ENCODE measurements around the gene RGS7. TPM values are rescaled to one million over a fixed set of nuclear protein-coding genes. Genes with fewer than 3 reads are reported as not detected.

RGS7 gene
- total and polyA plus RNA-seq, 2 donors from 2014 or later: 3.6 TPM; not detected in 1

GRCh38 chr1:241007668-241008067 is 349.3 kb downstream of the RGS7 start:
- DNase-seq: no peak
- TF ChIP-seq, protein P1, sequence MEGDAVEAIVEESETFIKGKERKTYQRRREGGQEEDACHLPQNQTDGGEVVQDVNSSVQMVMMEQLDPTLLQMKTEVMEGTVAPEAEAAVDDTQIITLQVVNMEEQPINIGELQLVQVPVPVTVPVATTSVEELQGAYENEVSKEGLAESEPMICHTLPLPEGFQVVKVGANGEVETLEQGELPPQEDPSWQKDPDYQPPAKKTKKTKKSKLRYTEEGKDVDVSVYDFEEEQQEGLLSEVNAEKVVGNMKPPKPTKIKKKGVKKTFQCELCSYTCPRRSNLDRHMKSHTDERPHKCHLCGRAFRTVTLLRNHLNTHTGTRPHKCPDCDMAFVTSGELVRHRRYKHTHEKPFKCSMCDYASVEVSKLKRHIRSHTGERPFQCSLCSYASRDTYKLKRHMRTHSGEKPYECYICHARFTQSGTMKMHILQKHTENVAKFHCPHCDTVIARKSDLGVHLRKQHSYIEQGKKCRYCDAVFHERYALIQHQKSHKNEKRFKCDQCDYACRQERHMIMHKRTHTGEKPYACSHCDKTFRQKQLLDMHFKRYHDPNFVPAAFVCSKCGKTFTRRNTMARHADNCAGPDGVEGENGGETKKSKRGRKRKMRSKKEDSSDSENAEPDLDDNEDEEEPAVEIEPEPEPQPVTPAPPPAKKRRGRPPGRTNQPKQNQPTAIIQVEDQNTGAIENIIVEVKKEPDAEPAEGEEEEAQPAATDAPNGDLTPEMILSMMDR (IDR thresholded peaks at IDR 0.05; ENCODE audit: borderline replicate concordance, extremely low read depth, insufficient read depth): no peak
- Histone ChIP-seq H3K36me3 (ENCODE audit: control insufficient read depth in 2 of 3, insufficient read depth in 3 of 3, low read length in 3 of 3) (no peaks in the 10 kb centered on the region), H3K4me1 (ENCODE audit: control insufficient read depth in 2 of 3, insufficient read depth in 2 of 3, low read depth in 1 of 3, low read length in 3 of 3) (no peaks in the 10 kb centered on the region), H3K9me3 (ENCODE audit: control insufficient read depth in 2 of 3, insufficient read depth in 1 of 3, low read length in 3 of 3) (no peaks in the 10 kb centered on the region), H3K27me3 (ENCODE audit: control insufficient read depth, insufficient read depth, low read length) (no peaks in the 10 kb centered on the region), H3K9ac (ENCODE audit: low read length in 3 of 3) (no peak overlapping the region), H3K27ac (ENCODE audit: low read depth in 2 of 2, low read length in 2 of 2) (no peak overlapping the region), H3K4me3 (ENCODE audit: low read length in 3 of 3) (no peak overlapping the region)
- intact Hi-C loops (cut with DNase I): no loop called here
- FAIRE-seq: no peak

- TF ChIP-seq, protein P1 (IDR thresholded peaks at IDR 0.05; ENCODE audit: borderline replicate concordance, extremely low read depth, insufficient read depth): no peak
- H3K9me3 ChIP-seq (ENCODE audit: control insufficient read depth in 2 of 3, insufficient read depth in 1 of 3, low read length in 3 of 3): no peaks in the 10 kb centered on the region
- DNase-seq (no peak), FAIRE-seq (no peak)
- H3K4me3 ChIP-seq (ENCODE audit: low read length in 3 of 3): no peak overlapping the region
- H3K27ac ChIP-seq (ENCODE audit: low read depth in 2 of 2, low read length in 2 of 2): no peak overlapping the region
- H3K9ac ChIP-seq (ENCODE audit: low read length in 3 of 3): no peak overlapping the region
- no peaks in the 10 kb centered on the region for H3K4me1 ChIP-seq (ENCODE audit: control insufficient read depth in 2 of 3, insufficient read depth in 2 of 3, low read depth in 1 of 3, low read length in 3 of 3)
- no peaks in the 10 kb centered on the region for H3K36me3 ChIP-seq (ENCODE audit: control insufficient read depth in 2 of 3, insufficient read depth in 3 of 3, low read length in 3 of 3)
- intact Hi-C loops (cut with DNase I): no loop called here
- H3K27me3 ChIP-seq (ENCODE audit: control insufficient read depth, insufficient read depth, low read length): no peaks in the 10 kb centered on the region
These were observed 357.2 kb downstream of the RGS7 start for GRCh38 chr1:240999826-241000225.

- H3K27ac ChIP-seq (ENCODE audit: low read depth in 2 of 2, low read length in 2 of 2): no peak overlapping the region
- no peaks in the 10 kb centered on the region for H3K4me1 ChIP-seq (ENCODE audit: control insufficient read depth in 2 of 3, insufficient read depth in 2 of 3, low read depth in 1 of 3, low read length in 3 of 3)
- no peaks in the 10 kb centered on the region for H3K9me3 ChIP-seq (ENCODE audit: control insufficient read depth in 2 of 3, insufficient read depth in 1 of 3, low read length in 3 of 3)
- H3K27me3 ChIP-seq (ENCODE audit: control insufficient read depth, insufficient read depth, low read length): no peaks in the 10 kb centered on the region
- no peaks in the 10 kb centered on the region for H3K36me3 ChIP-seq (ENCODE audit: control insufficient read depth in 2 of 3, insufficient read depth in 3 of 3, low read length in 3 of 3)
- TF ChIP-seq, protein P1 (IDR thresholded peaks at IDR 0.05; ENCODE audit: borderline replicate concordance, extremely low read depth, insufficient read depth): no peak
- intact Hi-C loops (cut with DNase I): no loop called here
- FAIRE-seq: no peak
- H3K4me3 ChIP-seq (ENCODE audit: low read length in 3 of 3): no peak overlapping the region
- no peak overlapping the region for H3K9ac ChIP-seq (ENCODE audit: low read length in 3 of 3)
- no peak for DNase-seq
These were observed 358.5 kb downstream of the RGS7 start for GRCh38 chr1:240998441-240999015.

DNA sequence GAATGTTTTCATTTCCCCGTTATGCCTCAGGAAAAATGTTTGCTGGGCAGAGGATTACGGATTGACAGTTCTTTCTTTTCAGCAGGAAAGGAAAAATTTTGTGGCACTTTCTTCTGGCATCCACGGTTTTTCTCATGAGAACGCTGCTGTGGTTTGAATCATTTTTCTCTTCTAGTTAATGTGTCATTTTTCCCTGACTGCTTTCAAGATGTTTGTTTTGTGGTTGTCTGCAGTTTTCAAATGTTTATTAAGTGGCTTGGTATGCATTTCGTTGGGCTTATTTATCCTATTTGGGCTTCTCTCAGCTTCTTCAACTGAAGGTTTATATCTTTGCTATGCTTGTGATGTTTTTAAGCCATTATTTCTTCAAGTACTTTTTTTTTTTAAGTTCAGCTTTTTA is 359.0 kb downstream of the RGS7 start:
- no peak overlapping the region for H3K27ac ChIP-seq (ENCODE audit: low read depth in 2 of 2, low read length in 2 of 2)
- FAIRE-seq: no peak
- no peaks in the 10 kb centered on the region for H3K36me3 ChIP-seq (ENCODE audit: control insufficient read depth in 2 of 3, insufficient read depth in 3 of 3, low read length in 3 of 3)
- intact Hi-C loops (cut with DNase I): no loop called here
- TF ChIP-seq, protein P1 (IDR thresholded peaks at IDR 0.05; ENCODE audit: borderline replicate concordance, extremely low read depth, insufficient read depth): no peak
- no peak for DNase-seq
- no peaks in the 10 kb centered on the region for H3K27me3 ChIP-seq (ENCODE audit: control insufficient read depth, insufficient read depth, low read length)
- H3K9me3 ChIP-seq (ENCODE audit: control insufficient read depth in 2 of 3, insufficient read depth in 1 of 3, low read length in 3 of 3): no peaks in the 10 kb centered on the region
- no peak overlapping the region for H3K4me3 ChIP-seq (ENCODE audit: low read length in 3 of 3)
- H3K9ac ChIP-seq (ENCODE audit: low read length in 3 of 3): no peak overlapping the region
- H3K4me1 ChIP-seq (ENCODE audit: control insufficient read depth in 2 of 3, insufficient read depth in 2 of 3, low read depth in 1 of 3, low read length in 3 of 3): no peaks in the 10 kb centered on the region
